ENCODE data around the gene IQCE. TPM values are rescaled to one million over a fixed set of nuclear protein-coding genes. Genes with fewer than 3 reads are reported as not detected.
"Not testable (repeated sequence)": the region's sequence is repeated elsewhere in the genome, so short reads cannot be mapped to it uniquely, and the experiment has no call there.

IQCE gene
- total RNA-seq, 1 donor from 2014 or later = 9.9 TPM

DNA sequence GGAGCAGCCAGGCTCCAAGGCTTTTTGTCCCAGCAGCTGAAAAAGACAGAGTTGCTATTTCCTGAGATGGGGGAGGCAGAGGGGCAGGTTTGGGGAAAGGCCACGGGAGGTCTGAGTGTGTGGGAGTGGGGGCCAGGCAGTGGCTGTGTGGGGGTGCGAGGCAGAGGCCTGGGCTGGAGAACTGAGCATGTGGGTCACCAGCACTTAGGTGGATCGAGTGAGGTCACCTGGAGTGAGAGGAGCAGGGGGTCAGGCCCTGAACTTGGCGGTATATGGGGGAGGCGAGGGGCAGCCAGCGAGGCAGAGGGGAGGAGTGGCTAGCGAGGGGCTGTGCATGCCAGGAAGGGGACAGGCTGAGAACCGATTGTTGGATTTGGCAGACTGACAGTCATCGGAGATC lies 28.4 kb downstream of the IQCE start:
- ATAC-seq (ENCODE audit: poor library complexity) (no peak), DNase-seq (no peak)
- intact Hi-C loops (cut with DNase I) = no loop called here

DNA sequence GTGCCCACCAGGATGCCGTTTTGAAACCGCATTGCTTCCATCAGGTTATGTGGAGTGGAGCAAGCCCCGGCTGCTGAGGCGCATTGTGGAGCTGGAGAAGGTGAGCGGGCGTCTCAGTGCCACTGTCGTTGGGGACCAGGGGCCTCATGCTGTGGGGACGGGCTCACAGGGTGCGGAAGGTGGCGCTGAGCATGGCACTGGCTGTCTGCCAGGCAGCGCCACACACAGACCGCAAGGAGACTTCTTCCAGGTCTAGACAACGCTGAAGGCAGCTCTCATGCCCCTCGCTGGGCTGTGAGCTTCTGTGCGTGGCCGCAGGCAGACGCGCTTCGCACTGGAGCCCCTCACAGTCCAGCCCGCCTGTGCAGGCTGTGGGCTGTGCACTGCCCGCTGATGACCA lies 29.0 kb downstream of the IQCE start:
- DNase-seq = no peak
- ATAC-seq (ENCODE audit: poor library complexity) = no peak
- intact Hi-C loops (cut with DNase I) = no loop called here

DNA sequence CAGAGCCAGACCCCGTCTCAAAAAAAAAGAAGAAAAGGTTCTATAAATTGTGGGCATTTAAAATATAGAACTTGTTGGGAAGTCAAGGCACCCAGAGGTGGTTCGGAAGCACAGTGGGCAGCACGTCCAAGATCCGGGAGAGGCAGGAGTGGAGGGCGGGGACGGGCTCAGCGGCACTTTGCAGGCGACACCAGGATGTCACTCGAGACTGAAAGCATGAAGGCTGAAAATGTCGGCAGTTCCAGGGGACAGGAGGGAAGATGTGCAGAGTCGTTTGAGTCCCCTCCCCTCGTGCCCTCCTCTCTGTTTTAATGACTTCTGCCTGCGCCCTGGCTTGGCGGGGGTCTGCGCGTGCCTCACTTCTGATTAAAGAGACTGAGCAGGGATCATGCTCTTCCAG lies 30.6 kb downstream of the IQCE start:
- ATAC-seq (ENCODE audit: poor library complexity) = no peak
- intact Hi-C loops (cut with DNase I) = no loop called here
- DNase-seq = no peak

DNA sequence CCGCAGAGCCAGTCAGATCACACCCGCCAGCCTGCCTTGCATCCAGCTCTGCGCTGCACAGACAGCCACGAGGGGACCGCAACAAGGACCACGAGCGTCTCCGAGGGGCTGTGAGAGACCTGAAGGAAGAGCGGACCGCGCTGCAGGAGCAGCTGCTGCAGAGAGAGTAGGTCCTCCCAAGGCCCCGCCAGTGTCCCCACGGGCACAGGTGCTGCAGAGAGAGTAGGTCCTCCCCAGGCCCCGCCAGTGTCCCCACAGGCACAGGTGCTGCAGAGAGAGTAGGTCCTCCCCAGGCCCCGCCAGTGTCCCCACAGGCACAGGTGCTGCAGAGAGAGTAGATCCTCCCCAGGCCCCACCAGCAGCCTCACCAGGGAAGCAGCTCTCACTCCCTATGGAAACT lies 31.2 kb downstream of the IQCE start:
- ATAC-seq (ENCODE audit: poor library complexity); intact Hi-C loops (cut with DNase I); DNase-seq: not testable (repeated sequence)

DNA sequence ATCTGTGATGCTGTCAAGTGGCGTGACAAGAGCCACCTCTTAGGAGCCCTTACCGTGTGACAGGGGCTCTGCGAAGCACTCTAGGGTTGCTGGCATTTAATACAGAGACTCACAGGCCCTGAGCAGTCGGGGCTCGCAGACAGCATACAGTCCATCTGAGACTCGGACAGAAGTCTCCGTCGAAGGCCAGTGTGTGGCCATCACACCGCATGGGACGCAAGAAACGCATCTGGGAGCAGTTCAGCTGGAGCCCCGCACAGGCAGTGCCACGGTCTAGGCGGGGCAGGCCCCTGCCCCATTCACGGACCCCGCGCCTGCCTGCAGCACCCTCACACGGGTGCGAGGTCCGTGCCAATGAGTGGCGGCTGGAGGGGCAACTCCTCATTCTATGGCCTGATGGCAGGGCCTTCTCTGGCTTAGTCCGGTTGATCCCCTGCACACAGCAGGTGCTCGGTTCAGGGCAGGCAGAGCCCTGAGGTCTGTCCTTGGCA lies 33.6 kb downstream of the IQCE start:
- ATAC-seq (ENCODE audit: poor library complexity) = no peak
- intact Hi-C loops (cut with DNase I) = no loop called here
- DNase-seq = no peak

DNA sequence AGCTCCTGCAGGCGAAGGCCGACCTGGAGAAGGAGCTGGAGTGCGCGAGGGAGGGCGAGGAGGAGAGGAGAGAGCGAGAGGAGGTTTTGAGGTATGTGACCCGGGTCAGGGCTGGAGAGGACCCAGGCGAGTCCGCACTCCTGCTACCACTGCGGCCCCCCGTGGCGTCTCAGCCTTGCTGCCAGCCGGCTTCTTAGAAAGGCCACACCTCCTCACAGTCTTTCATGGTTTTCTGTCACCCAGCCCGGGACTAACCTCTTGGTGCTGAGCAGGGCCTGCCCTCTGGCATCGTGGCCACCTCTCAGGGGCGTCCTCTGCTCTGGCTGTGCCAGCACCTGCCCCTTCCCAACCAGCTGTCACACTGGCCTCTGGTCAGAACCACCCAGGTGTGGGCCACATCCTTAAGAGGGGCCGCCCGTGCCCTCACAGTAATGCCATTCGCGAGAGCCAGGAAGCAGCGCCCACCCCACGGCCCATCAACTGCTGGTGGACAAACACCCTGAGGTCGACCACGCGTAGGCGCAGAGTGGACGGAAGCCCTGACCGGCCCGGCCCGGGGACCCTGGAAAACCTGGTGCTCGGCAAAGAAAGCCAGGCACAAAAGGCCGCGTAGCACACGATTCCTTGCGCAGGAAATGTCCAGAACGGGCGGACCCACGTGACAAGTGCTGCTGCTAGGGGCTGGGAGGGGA lies 34.4 kb downstream of the IQCE start:
- DNase-seq (no peak), ATAC-seq (ENCODE audit: poor library complexity) (no peak)
- intact Hi-C loops (cut with DNase I) = no loop called here

DNA sequence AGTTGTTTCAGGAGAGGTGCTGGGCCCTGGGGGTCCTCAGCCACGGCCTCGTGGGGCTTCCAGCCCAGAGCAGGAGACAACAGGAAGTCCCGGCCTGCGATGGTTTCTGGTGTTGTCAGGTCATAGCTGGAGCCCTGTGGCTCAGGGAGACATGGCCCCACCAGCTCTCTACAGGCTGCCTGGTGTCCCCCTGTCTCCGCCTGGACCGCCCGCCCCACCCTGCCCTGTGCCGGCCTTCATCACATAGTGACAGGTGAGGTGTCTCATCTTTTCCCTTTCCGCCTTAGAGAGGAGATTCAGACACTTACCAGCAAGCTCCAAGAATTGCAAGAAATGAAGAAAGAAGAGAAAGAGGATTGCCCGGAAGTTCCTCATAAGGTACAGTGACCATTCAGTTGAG lies 35.8 kb downstream of the IQCE start:
- DNase-seq (no peak), ATAC-seq (ENCODE audit: poor library complexity) (no peak)
- intact Hi-C loops (cut with DNase I) = no loop called here

DNA sequence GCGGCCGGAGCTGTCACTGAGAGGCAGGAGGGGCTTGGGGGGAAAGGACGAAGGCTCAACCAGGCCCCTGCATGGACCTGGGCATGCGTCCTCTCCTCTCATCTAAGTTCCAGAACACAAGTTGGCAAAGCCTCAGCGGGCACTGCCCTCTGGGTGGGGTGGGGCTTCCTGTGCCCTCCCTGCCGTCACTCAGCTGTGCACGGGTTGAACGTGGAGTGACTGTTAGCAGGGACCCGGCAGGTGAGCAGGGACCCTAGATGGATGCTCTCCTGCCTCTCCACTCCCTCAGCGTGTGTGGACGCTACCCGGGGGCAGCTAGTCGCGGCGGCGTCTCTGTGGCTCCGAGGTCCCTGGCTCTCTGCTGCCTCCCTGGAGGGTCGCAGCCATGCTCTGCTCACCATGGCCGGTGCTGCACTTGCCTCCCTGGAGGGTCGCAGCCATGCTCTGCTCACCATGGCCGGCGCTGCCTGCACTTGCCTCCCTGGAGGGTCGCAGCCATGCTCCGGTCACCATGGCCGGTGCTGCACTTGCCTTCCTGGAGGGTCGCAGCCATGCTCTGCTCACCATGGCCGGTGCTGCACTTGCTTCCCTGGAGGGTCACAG lies 36.6 kb downstream of the IQCE start:
- ATAC-seq (ENCODE audit: poor library complexity) = no peak
- intact Hi-C loops (cut with DNase I) = no loop called here
- DNase-seq = no peak

DNA sequence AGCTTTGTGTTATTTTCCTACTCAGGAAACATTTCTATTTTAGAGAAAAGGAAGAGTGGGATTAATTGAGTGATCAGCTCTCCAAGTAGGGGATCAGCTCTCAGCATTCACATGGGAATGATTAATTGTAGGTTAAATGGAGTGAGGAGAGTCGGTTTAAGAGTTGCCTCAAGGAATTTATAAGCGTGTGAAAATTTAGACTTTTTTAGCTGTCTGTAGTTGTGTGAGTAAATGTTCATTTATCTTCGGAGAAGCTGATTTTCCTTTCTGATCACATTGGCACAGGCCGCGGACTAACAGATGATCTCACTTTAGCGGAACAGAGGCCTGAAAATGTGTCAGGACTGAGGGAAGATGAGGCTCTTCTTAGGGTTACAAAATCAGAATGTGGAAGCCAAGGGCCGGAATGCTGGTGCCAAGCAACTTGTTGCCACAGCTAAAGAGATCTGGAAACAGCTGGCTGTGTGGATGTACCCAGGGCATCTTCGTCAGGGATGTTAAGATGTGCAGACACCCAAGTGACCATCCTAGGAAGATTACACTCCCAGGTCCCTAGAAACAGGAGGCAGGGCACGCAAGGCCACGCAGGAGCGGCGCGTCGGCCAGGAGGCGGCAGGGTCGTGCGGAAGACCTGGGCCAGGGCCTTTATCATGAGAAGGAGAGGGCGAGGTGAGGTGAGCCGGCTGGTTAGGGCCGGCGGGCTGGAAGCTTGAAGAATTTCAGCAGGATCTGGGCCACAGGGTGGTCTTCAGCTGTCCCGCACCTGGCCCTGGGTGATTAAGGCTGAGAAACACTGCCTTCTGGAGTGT lies 37.9 kb downstream of the IQCE start:
- DNase-seq = no peak

DNA sequence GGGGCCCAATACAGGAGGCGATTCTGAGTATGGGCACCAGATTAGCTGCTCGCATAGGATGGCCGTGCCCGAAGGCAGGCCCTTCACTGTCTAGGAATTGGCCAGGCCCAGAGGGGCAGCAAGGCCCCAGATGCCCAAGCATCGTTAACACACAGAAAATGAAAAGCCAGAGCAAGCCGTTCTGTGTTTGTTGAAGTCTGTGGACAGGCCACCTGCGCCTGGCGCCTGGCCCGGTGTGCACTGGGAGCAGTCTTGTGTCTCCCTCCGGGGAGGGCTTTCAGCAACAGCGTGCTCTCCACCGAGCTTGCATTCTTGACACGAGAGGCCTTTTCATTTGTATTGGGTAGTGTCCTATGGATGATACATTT lies 38.5 kb downstream of the IQCE start:
- intact Hi-C loops (cut with DNase I) = no loop called here
- ATAC-seq (ENCODE audit: poor library complexity) = no peak
- DNase-seq = no peak

More for the DNA sequence above, 37.9 kb downstream of the IQCE start:
- intact Hi-C loops (cut with DNase I) = no loop called here
- no peak for ATAC-seq (ENCODE audit: poor library complexity)

DNA sequence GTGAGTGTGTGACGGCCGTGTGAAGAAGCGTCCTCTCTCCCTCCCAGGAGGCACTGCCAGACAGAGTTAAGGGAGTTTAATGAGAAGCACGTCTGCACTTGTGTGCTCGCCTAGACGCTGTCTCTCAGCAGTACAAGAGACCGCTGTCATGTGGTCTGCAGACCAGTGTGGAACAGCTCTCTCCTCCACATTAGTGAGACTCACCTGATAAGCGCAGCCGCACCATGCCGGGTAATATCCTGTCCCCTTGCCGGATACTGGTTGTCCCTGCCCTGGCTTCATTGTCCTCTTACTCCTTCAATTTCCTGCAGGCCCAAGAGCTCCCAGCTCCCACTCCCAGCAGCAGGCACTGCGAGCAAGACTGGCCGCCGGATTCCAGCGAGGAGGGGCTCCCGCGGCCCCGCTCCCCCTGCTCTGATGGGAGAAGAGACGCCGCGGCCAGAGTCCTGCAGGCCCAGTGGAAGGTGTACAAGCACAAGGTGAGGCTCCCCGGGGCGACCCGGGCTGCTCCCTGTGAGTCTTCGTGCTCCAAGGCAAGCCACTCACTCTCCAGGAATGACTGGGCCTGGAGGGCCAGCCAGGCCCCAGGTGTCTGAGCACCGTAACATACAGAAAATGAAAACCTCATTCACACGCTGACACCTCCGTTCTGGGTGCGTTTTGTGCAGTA lies 39.5 kb downstream of the IQCE start:
- DNase-seq = no peak
- intact Hi-C loops (cut with DNase I) = no loop called here
- no peak for ATAC-seq (ENCODE audit: poor library complexity)

DNA sequence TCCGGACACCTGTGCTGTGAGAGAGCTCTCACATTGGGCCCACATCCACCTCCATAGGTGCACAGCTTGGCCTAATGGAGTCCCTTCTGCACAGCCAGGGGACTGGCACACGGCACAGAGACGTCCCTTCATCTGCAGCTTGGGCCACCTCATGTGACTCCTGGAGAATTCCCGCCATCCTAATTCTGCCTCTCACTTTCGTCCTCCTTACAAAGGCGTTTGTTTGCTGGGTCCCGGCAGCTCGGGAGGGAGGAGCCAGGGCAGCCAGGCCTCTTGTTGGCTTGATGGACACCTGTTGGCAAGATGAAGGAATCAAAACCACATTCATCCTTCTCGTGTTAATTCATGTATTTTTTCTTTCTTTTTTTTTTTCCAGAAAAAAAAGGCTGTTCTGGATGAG lies 42.3 kb downstream of the IQCE start:
- intact Hi-C loops (cut with DNase I) = no loop called here
- DNase-seq (no peak), ATAC-seq (ENCODE audit: poor library complexity) (no peak)

DNA sequence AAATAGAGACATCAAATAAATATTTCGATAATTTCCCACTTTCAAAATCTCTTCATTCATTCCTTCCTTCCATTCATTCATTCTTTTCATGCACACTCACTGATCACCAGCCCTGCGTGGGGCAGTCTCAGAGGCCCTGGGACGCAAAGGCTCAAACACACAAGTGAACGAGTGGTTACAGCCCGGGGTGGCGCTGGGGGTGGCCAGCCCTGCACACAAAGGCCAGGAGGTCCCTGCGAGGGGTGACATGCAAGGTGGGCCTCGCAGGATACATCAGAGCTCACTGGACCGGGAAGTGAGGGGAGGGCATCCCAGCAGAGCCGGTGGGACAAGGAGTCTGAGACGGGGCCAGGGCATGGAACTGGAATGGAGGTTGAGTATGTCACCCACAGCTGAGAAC lies 43.1 kb downstream of the IQCE start:
- ATAC-seq (ENCODE audit: poor library complexity) (no peak), DNase-seq (no peak)
- intact Hi-C loops (cut with DNase I) = no loop called here

DNA sequence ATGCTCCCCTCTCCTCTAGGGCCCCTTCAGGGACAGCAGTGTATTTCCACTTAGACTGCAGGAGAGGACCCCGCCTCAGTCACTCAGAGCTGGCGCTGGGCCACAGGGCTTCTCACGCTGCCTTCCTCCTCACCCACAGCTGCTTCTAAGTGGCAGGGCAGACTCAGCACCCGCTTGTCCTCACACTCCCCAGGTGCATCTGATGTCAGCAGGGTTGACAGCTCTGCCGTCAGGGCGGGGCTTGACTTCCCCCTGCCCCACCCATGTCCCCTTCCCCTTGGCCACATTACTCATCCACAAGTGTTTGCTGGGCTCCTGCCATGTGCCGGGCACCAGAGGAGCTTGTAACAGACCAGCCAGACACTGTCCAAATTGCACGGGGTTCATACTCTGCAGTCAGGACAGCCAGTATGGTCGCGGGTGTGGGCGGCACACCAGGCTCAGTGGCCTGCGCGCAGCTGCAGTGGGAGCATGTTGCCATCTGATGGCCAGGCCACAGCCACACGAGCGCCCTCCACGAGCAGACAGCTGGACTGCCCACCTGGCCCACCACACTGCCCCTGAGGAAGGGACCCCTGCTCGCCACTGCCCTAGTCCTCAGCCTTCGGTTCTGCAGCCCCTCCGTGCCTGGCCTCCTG lies 43.7 kb downstream of the IQCE start:
- intact Hi-C loops (cut with DNase I) = no loop called here
- no peak for ATAC-seq (ENCODE audit: poor library complexity)

DNA sequence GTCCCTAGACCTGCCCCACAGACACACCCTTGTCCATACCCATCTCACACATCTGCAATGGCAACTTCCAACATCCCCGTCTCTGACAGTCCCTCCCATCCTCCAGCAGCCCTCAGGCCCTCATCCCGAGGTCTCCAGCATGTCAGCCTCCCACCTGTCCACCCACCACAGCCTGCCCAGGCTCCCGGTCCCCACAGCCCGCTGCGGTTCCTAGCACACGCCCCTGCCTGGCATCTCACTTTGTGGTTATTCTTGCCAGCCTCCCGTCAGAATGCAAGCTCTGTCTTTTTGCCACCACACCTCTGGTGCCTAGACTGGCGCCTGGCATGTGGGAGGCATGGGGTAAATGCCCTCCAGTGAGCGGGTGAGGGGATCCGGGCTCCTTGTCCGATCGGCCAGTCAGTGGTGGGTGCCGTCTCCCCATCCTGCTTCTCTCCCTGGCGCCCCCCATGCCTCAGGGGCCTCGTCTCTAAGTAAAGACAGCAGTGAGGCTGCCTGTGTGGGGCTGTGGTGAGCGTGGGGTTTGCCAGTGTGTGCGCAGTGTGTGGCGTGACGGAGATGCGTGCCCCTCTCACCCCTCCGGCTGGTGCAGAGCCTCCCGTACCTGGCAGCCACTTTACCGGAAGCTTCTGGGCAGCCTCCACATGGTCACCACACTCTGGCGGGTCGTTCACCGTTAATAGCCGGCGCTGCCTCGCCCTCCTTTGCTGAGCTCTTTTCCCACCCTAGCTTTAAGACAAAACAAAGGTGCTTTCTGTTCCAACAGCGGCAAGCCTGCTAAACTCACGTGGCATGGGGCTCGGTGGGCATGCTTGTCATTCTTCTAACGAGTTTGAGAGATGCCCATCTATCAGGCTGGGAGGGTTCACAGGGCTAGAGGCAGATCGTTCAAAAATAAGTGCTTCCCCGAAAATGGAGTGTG lies 44.5 kb downstream of the IQCE start:
- no peak for DNase-seq
- intact Hi-C loops (cut with DNase I) = no loop called here

More for the DNA sequence above, 43.7 kb downstream of the IQCE start:
- peak; percentile 71 for DNase-seq

DNA sequence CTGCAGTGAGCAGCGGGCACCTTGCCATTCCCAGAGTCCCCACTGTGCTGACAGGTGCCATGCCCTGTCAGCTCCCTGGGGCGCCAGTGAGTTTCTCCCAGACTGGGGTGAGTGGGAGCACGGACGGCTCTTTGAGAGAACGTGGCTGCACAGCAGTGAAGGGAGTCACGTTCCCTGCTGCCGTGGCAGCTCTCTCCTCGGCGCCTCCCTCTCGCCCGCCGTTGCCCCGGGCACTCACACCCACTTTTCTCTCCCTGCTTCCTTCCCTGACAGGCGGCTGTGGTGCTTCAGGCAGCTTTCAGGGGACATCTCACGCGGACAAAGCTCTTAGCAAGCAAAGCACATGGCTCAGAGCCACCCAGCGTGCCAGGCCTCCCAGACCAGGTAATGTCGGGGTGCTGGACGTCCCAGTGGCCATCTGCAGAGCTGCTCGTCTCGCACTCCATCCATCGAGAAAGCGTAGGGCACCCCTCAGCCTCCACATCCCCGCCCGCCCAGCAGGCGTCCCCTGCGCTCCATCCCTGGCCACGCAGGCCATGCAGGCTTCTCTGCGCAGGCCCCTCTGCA lies 45.9 kb downstream of the IQCE start:
- intact Hi-C loops (cut with DNase I) = no loop called here
- DNase-seq (peak; percentile 76), ATAC-seq (ENCODE audit: poor library complexity) (peak; percentile 72)

More for the DNA sequence above, 44.5 kb downstream of the IQCE start:
- no peak for ATAC-seq (ENCODE audit: poor library complexity)

All from Right ventricle myocardium superior (tissue), 1 donor.